CD1c-positive myeloid dendritic cell (primary cell): ENCODE data around the gene CCL8.

Experiments used
- DNase-seq: peaks from one replicate; pipeline ENCODE4 v3.0.0-alpha.2; 2016; ENCODE audit errors: extremely low spot score

The CCL8 gene

GRCh38 chr17:34367486-34368195 lies 48.4 kb downstream of the CCL8 start:
- DNase-seq = no peak

- peak; percentile 35 for DNase-seq
Observed at GRCh38 chr17:34368196-34368945, 49.1 kb downstream of the CCL8 start.

DNA sequence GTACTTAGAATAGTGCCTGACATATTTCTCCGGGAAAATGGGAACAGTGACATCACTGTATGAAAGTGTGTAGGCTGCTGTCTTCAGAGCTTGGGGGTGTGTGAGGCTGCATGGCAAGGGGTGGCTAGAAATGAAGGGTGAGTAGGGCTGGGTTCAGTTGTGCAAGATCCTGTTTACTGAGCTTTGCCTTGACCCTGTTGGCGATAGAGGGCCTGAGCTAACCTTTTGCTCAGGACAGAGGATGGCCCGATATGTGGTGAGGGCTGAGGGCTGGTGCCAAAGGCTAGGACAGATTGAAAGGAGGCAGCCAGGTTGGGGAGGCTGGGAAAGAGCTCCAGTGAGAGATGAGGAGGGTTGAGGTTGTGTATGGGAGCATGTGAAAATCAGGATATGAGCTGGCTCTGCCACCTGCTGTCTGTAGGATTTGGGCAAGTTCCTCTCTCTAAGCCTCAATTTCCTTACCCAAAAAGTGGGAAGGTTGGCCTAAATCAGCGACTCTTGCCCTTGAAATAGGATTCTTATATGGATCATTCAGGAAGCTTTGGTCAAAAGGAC lies 49.8 kb downstream of the CCL8 start:
- peak; percentile 79 for DNase-seq

- DNase-seq = no peak
Observed at GRCh38 chr17:34369571-34369970, 50.3 kb downstream of the CCL8 start.

DNA sequence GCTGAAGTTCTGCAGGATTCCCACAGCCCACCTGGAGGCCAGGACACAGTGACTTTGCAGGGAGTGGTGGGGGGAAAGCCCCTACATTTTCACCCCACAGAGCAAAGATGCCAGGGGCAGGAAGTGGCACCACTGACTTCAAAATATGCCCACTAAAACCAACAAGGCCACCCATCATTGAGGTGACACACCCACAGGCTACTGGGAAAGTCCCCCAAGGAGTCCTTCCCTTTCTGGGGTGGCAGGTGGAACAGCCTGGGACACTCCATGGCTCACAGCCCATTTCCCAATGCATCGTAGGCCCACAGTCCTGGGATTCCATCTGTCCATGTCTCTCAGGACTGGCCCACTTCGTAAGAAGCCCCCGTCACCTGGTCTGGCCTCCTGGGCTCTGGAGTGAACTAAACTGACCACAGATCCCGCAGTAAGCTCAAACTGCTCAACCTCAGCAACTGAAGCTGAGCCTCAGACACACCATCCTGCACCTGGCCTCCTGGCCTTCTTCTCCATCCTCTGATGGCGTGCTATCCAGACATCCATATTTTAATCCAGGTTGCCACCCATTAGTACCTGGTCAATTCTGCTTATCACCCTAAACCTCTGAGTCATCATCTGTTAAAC lies 51.3 kb downstream of the CCL8 start:
- peak; percentile 33 for DNase-seq

DNA sequence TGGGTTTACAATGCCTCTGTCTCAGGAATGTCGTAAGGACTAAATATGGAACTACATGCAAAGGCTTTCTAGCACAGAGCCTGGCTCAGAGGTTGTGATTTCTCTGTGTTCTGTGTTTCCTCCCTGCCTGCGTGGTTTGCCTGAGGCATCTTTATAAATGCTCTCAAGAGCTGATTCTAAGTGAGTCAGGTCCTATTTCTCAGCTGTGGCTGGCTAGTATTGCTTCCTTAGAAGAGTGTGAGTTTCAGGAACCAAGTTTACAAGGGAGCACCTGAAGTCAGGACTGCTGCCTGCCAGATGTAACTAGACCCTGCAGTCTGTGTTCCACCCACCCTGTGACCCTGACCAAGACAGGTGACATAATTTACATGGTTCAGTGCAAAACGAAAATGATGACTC lies 51.8 kb downstream of the CCL8 start:
- peak; percentile 82 for DNase-seq
